GM21723 (cell line): Measurements from ENCODE around the gene SULT2B1.
"Not testable (repeated sequence)": the region's sequence is repeated elsewhere in the genome, so short reads cannot be mapped to it uniquely, and the experiment has no call there.

ENCODE experiments used
- ATAC-seq: cut with Tn5 transposase; IDR thresholded peaks from one replicate; pipeline ENCODE4 v1.9.1; 2021; ENCODE audit warnings: mild to moderate bottlenecking, moderate library complexity; ENCODE audit not compliant: unreplicated experiment

The SULT2B1 gene

DNA sequence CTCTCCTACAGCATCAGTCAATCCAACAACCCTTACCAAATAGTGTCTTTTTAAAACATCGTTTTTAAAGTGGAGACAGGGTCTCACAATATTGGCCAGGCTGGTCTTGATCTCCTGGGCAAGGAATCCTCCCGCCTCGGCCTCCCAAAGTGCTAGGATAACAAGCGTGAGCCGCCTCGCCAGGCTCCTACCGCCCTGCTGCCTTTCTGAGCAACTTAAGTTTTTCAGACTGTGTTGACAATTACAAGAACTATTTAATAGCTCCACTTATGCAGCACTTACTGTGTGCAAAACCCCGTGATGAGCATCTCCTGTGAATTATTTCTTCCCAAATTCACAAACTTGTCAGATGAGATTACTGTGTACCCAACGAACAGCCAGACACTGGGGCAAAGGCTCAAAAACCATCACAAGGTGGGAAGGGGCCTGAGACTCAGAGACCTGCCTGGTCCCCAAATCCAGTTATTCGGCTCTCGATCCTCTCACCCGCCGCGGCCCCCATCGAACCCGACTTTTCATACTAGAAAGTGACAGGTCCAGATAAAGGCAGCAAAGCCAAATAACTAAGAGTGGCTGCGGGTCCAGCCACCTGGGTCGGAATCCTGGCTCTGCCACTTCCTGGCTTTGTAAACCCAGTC, 66.4 kb downstream of the SULT2B1 start:
- no peak for ATAC-seq

GRCh38 chr19:48618916-48619691, 67.1 kb downstream of the SULT2B1 start, which contains the start of the genes RPL18 and SPHK2:
RPL18 (minus strand) TSS chr19:48619178; CDS start chr19:48619143, 35 bp downstream.
SPHK2 (plus strand) TSS chr19:48619506; CDS start chr19:48620515, 1,009 bp downstream.
- peak; percentile 79 for ATAC-seq

DNA sequence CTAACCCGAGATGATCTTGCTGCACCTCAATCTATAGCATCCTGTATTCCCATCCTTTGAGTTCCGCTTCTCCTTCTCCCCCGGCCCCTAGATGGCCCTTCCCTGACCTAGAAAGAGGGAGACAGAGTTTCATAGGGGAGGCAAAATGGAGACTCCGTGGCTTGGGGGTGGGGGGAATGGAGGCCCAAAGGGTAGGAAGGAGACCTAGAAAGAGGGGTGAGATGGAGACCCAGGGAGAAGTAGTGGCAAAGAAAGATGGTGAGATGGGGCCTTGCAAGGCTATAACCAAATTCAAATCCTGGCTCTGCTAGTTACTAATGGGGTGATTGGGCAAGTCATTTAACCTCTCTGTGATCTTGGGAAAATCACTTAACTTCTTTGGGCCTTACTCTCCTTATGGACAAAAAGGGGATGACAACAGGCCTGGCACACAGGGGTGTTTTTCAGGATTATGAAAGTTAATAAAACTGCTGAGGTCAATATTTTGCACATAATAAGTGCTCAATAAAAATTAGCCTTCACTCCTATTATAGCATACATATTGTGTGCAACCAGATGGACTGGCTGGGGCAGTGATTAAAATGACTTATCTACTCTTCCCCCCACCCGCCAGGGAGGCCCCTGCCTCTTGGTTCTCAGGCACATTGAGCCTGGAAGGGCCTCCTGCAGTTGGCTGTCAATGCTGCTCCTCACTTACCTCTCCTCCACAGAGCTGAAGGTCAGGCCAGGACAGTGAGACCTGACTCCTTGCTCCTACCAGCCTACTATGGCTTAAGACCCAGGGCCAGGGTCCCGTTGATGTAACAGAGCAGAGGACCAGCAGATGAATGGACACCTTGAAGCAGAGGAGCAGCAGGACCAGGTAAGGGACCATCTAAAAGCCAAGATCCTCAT, 68.0 kb downstream of the SULT2B1 start:
- ATAC-seq = no peak

DNA sequence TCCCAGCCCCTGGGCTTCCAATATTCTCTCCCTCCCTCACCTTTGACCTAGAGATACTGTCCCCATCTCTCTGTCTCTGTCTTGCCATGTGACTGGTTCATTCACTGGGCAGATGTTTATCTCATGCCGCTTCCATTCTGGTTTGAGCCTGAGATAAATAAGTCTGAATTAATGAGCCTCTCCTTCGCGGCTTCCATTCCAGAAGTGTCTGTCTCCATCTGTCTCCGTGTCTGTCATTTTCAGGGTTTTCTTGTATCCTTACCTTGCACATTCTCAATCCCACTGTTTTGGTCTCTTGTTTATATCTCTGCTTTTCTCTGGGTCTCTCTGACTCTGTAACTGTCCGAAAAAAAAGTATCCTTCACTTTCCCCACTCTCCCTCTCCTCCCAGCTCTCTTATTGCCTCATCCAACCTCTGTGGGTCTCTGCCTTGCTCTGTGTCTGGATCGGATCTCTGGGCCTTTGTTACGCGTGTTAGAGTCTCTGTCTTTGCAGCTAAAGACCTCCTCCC, 71.6 kb downstream of the SULT2B1 start:
- ATAC-seq = no peak

GRCh38 chr19:48624067-48624594, 72.2 kb downstream of the SULT2B1 start:
- peak; percentile 58 for ATAC-seq

- no peak for ATAC-seq
Observed at GRCh38 chr19:48624791-48625723, 73.1 kb downstream of the SULT2B1 start.

DNA sequence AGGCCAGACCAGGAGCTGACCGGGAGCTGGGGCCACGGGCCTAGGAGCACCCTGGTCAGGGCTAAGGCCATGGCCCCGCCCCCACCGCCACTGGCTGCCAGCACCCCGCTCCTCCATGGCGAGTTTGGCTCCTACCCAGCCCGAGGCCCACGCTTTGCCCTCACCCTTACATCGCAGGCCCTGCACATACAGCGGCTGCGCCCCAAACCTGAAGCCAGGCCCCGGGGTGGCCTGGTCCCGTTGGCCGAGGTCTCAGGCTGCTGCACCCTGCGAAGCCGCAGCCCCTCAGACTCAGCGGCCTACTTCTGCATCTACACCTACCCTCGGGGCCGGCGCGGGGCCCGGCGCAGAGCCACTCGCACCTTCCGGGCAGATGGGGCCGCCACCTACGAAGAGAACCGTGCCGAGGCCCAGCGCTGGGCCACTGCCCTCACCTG, 73.9 kb downstream of the SULT2B1 start:
- ATAC-seq = no peak

- ATAC-seq = no peak
Observed at GRCh38 chr19:48627201-48627864, 75.4 kb downstream of the SULT2B1 start.

- ATAC-seq = no peak
Observed at GRCh38 chr19:48627865-48628314, 75.9 kb downstream of the SULT2B1 start.

- no peak for ATAC-seq
Observed at GRCh38 chr19:48628486-48629296, 76.7 kb downstream of the SULT2B1 start.

- no peak for ATAC-seq
Observed at GRCh38 chr19:48629297-48629598, 77.3 kb downstream of the SULT2B1 start.

- ATAC-seq = no peak
Observed at GRCh38 chr19:48629599-48630295, 77.8 kb downstream of the SULT2B1 start.

- no peak for ATAC-seq
Observed at GRCh38 chr19:48630296-48631063, 78.5 kb downstream of the SULT2B1 start.

GRCh38 chr19:48631225-48631624, 79.3 kb downstream of the SULT2B1 start:
- ATAC-seq = no peak

- not testable (repeated sequence) for ATAC-seq
Observed at GRCh38 chr19:48632286-48632685, 80.3 kb downstream of the SULT2B1 start.

DNA sequence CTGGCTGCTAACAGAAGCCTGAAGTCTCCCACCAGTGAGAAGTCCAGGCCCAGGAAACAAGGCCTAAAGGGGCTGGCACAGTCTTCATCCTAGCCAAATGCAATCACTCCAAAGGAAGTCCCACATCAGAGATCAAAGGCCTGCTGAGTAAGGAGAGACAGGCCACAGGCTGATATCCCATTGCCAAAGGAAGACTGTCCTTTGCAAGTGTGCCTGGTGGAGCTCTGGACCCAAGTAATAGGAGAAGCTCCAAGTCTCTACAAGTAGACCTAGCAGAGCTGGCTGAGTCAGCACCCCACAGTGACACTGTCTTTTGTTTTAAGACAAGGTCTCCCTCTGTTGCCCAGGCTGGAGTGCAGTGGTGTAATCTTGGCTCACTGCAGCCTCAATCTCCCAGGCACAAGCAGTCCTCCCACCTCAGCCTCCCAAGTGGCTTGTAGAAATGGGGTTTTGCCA, 80.7 kb downstream of the SULT2B1 start:
- no peak for ATAC-seq
